Sigmoid colon (tissue), 4 donors: ENCODE results near the gene TEAD2.

Experiments used
- CTCF ChIP-seq, 4 experiments: fragments of 450-650 bp in 3 of 4; fragments of 200-600 bp in 1 of 4; IDR thresholded peaks; one replicate each; pipeline ENCODE4 v1.5.1; 2016 to 2019; ENCODE audit warnings: antibody characterized with exemption in 4 of 4, mild to moderate bottlenecking in 3 of 4, moderate library complexity in 2 of 4
- POLR2AphosphoS5 ChIP-seq, 4 donors: sonication (generic); formaldehyde crosslinking; IDR thresholded peaks; one replicate each; pipeline ENCODE4 v1.6.1; 2017; ENCODE audit warnings: antibody characterized with exemption in 4 of 4

- TF ChIP-seq CTCF (IDR thresholded peaks at IDR 0.05) (no peak), POLR2AphosphoS5 (IDR thresholded peaks at IDR 0.05) (no peak)
These were observed 37.2 kb downstream of the TEAD2 start, which contains the start of gene SLC6A16 for GRCh38 chr19:49324801-49325576.
